GM10847 (cell line): ENCODE measurements around the gene PTGES3.

ENCODE experiments used
- POLR2A ChIP-seq: IDR thresholded peaks from 2 replicates; pipeline ENCODE4 v1.6.1; 2011; ENCODE audit not compliant: insufficient read length; ENCODE audit errors: extremely low read depth

The PTGES3 gene

DNA sequence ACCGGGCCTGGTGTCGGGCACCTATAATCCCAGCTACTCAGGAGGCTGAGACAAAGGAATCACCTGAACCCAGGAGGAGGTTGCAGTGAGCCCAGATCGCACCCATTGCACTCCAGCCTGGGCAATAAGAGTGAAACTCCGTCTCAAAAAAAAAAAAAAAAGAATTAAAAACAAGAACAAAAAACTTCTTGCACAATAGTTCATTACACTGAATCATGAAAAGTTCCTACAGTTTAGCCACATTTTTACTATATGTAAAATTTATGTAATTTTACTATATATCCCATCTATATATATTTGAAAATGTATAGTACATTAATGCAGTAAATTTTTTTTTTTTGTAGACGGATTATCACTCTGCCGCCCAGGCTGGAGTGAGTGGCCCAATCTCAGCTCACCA is 46.9 kb downstream of the PTGES3 start:
- TF ChIP-seq POLR2A = no peak

DNA sequence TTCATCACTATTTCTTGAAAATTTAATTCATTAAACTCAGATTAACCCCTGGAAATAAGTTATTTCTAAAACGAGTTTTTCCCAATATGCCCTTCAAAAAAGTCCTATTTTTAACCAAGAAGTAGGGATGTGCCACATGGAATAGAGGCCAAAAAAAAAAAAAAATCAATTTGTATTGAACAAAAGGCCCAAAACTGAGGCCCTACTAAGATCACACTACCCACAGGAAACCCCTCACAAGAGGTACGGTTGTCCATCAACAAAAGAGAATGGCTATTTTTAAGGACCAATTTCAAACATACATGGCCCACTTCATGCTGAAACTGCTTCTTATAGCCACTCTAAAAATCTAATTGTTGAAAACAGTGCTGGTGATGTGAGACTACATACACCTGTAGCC is 50.5 kb downstream of the PTGES3 start:
- TF ChIP-seq POLR2A = no peak

DNA sequence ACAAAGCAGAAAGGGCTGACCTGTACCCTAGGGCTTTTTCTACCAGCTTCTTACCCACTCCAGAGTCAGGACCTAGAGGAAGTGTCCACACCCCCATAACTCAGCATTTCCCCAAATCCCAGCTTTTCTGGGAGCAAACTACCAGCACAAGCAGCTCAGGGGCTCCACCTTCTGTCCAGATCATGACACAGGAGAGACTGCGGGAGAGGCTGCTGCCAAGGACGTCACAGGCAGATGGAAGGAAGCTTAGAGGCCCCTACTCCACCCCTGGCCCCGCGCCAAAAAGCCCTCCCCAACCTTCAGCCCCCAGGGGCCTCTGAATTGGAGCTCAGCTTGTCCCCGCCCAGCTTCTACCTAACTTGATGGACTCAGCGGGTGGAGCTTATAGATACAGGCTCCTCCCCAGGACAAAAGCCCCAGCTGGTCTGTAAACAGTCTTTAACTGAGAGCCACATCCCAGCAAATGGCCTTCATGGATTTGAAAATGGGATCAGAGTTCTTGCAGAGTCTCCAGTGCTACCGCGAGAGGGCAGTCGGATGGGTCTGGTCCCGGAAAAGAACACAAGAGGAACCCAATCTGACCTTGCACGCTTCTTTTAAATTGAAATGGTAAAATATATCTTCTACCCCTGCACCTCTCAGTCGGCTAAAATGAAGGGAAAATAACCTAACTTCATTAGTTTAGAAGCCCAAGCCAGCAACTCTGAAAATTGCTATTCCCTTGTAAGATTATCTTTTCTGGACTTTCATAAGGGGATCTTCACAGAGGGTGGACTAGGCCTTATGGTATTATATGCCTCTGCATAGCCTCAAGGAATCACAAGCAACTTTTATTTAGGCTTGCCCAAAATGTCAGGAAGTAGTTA is 51.2 kb downstream of the PTGES3 start:
- peak; percentile 11 for TF ChIP-seq POLR2A

DNA sequence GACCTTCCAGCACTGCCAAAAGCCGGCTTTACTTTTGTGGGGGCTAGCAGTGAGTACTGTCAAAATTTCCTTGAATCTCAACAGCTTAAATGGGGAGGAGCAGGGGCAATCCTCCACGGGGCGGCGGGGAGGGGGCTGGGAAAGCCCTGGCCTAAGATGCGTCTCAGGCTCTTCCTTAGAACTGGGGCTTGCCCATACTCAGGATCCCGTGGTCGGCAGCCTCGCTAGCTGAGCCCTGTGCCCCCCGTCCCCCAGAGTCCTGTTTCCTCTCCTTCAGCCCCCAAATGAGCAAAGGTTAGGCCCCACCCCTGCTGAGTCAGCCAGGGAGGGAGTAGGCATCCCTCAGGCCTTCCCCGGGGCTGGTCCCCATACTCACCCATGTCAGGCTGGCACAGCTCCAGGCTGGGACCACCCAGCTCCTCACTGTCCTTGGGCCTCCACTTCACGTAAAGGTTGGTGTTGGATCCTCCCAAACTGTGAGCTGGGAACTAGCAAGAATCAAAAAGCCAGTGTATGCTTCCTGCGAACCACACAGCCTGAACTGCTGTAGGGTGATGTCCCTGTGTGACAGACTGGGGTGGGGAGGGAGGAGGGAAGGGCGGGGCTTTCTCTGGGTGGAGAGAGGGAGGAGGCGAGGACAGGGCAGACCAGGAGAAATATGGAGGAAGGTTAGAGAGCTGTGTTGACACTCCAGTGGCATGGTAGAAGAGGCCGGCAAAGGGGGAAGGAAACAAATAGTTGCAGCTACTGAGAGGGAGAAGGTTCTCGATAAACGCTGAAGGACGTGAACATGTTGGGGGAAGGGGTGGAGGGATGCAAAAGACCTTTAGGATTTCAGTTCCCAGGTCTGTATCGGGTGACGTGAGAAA is 52.0 kb downstream of the PTGES3 start:
- peak; percentile 11 for TF ChIP-seq POLR2A

DNA sequence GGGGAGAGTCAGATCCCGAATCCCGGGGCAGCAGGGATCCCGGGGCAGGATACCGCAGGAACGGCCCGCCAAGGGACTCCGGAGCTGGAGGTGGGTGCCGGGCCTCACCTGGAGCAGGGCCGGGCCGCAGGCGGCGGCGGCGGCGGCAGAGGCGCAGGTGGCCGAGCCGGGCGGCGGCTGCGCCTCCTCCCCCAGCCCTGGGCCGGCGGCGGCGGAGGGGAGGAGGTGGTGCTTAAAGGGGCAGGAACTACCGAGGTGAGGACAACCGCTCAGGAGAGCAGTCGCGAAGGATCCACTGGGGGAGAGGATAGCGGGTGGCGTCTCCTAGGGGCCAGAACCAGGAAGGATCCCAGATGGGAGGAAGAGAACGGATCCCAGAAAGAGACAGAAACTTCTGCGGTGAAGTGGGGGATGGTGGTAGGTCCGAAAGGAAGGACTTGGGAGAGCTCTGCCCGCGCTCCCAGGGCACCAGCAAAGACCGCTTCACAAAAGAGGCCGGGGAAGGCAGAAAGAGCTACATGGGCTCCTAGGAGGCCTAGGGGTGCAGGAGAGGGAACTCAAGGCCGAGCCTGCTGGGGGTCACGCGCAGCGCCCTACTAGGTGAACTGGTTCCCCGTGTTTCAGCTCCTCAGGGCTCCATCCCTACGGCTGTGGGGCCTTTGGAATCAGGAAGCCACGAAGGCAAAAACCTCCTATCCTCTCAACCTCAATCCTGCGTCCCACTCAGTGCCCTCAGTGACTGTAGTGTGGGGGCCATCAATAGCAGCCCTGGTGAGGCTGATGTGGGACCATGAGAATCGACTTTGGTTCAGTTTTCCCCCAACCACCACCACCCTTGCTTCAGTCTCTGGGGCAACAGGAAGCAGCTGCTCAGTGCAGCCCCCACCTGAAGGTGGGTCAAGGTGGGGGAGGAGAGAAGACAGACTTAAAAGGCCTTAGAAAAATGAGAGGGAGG is 53.0 kb downstream of the PTGES3 start:
- no peak for TF ChIP-seq POLR2A

DNA sequence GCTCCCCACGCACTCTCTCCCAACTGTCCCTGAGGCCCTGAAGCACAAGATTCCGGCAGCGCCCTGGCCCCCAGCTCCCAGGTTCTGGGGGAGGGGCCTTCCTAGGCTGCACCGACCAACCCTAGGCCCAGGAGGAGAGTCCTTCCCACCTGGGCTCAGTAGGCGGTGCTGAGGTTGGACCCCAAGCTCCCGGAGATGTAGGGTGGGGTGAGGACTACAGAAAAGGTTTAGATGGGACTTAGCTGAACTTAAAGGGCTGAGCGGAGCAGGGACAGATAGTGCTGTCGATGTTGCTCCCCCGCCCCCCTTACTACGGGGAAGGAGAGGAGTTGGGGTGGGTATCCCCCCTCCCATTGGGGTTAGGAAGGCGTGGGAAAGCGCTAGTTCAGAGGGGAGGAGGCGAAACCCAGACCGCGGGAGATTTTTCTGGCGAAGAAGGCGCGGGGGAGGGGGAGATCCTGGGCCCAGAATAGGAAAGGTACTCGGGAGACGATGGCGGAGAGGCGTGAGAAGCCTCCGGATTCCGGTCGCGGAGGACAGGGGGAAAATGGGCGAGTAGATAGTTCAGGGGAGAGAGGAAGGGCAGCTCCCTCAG is 53.7 kb downstream of the PTGES3 start:
- TF ChIP-seq POLR2A = no peak

DNA sequence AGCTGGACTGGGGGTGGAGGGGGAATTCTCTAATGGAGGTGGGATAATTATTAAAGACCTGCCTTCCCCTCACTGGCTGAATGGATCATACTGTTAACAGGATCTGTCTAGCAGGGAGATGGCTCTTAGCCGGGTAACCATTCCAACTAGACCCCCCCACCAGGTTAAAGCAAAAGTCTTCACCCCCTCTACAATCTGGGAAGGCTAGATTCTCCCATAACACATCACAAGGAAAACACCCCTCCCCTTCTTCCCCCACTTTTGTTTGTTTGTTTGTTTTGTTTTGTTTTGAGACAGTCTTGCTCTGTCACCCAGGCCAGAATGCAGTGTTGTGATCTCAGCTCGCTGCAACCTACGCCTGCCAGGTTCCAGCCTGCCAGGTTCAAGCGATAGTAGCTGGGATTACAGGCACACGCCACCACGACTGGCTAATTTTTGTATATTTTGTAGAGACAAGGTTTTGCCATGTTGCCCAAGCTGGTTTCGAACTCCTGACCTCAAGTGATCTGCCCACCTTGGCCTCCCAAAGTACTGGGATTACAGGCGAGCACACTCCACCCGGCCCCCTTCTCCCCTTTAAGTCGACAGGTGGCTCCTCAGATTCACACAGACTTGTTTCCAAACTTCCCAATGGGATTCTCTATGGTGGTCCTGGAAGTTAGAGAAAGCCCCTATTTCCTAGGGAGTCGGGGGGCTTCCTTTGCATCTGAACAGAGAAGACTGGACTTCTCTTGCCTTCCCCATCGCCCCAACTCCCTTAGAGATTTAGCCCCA is 54.4 kb downstream of the PTGES3 start:
- TF ChIP-seq POLR2A = no peak

DNA sequence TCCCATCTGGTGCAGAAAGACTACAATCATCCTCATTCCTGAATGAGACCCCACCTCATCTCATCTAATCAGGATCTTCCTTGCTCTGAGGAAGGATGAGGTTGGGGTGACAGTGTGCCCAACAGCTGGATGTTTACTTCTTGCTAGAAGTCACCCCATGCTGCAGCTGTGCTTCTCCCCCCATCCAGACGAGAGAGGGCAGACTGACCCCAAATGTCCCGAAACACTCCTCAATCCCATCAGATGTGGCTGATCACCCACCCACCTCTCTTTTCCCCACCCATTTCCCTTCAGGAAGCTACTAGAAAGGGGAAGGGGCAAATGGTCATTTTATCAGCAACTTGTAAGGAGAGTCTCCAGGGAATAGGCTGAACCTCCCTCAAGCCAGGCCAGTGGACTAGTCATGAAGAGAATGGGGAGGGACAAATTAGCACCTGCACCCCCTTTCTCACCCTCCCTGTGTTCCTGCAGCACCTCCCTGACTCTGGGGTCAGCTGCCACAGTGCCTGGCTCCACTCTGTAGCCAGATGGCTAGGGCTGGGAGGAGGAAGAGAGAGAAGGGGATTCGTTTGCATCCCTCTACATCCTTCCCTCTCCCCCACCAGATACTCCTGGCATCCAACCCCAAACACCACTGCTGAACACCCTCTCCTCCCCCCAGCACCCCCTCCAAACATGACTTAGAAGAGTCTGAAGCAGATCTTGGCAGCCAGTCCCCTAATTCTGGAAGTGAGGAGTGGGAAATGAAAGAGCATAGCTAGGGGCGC is 55.2 kb downstream of the PTGES3 start:
- TF ChIP-seq POLR2A = no peak

DNA sequence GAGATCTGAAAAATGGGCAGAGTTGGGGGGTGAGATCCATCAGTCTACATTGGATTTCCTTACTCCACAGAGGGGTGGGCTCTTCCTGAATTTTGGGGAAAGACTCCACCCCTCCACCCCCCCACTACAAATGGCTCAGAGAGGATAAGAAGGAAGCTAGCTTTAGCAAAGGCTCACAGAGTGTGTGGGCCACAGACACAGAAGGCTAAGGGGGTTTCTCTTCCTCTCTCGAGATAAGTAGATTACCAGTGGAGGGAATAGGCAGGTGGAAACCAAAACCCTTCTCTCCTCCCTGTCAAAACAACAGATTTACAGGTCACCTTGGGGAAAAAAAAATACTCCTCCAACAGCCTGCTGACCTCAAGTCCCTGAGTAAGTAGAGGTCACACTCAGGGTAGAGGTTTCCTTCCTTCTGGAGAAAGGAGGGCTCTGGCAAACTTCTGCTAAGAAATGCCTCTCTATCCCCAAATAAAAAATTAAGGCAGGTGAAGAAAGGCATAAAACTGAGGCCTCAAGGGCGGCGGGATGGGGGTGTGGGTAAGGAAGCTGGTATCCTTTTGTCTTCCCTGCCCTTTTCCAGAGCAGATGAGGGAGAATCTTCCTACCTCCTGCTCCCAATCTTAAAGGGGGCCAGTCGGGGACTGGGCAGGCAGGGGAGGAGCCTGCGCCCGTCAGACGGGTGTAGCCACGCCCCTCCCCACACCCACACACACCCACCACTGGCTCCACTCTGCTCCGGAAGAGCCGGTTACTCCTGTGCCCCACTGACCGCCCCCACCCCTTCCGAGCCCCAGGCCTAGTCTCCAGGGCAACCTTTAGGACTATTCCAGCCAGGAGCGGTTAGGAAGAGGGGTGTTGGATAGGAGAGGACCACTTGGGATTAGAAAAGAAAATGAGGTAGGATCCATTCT is 56.0 kb downstream of the PTGES3 start:
- no peak for TF ChIP-seq POLR2A

DNA sequence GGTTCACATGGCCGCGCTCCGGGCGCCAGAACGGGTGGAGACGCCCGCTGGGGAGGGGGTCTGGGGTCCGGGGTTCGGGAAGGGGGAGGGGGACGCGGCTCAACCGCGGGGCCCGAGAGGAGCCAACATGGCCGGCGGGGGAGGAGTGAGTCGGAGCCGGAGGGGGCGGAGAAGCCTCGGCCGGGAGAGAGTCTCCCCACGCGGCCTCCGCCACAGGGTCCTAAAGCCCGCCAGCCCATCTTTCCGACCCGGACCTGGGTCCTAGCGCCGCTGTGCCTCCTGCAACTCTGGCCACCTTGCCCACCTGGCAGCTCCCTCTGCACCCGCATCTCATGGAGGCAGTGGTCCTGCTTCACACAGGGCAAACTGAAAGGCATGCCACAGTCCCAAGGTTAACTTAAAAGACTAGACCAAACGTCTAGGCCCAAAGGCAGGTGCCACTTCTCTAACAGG is 57.9 kb downstream of the PTGES3 start, which contains the start of gene BAZ2A:
Gene BAZ2A (minus strand): TSS at position 147 of the 453 bp plus-strand sequence. CDS start 12,796 bp downstream, outside the sequence.
- no peak for TF ChIP-seq POLR2A

DNA sequence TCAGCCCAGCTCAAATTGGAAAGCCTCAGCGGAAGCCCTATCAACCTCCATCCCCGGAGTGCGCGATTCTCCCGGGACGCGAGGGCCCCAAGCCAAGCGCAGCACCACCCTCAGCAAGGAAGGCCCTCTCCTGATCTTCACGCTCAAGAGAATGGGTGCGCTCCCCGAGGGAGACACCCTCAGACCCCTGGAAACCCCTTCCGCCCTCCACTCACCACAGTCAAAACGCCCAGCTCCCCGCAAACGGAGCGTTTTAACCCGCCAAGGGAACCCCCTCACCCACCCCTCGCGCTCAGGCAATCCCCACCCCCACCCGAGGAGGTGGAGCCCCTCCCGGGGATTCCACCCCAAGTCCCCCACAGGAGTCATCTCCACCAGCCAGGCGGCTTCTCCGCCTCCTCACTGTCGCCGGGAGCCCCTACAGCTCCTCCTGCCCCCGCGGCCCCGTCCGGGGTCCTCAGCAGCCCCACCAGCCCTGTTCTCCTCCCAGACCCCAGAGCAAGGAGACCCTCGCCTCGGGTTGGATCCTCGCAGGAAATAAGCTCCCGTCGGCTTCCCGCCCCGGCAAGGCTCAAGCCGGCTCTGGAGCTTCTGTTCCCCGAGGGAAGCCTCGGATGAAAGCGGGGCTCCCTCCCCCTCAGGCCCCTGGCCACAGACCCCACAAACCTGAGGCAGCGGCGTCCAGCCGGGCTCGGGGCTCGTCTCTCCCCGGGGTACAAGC is 58.5 kb downstream of the PTGES3 start:
- TF ChIP-seq POLR2A = no peak
